ENCODE data around the gene OTOG.

- TF ChIP-seq CTCF (IDR thresholded peaks at IDR 0.05; ENCODE audit: insufficient read depth, low read length) (no peak), POLR2AphosphoS5 (IDR thresholded peaks at IDR 0.05; ENCODE audit: low read depth) (no peak), REST (IDR thresholded peaks at IDR 0.05; ENCODE audit: insufficient replicate concordance, low read depth) (no peak), SPI1 (IDR thresholded peaks at IDR 0.05; ENCODE audit: borderline replicate concordance, low read depth) (no peak)
These were observed 101.5 kb downstream of the OTOG start for GRCh38 chr11:17648528-17648927.

Measured in HL-60 (cell line).